Upper lobe of right lung (tissue), 1 donor: Measurements from ENCODE around the gene TUBD1. TPM values are rescaled to one million over a fixed set of nuclear protein-coding genes. Genes with fewer than 3 reads are reported as not detected.
"Not testable (repeated sequence)": the region's sequence is repeated elsewhere in the genome, so short reads cannot be mapped to it uniquely, and the experiment has no call there.

ENCODE experiments used
- ATAC-seq: fragments of 200-7000 bp; cut with Tn5 transposase; one replicate; pipeline ENCODE4 v1.9.1; 2020; ENCODE audit warnings: mild to moderate bottlenecking, moderate library complexity
- DNase-seq: peaks from one replicate; pipeline ENCODE4 v3.0.0-alpha.2; 2020
- H3K27ac ChIP-seq: fragments of 200-600 bp; one replicate; pipeline ENCODE4 v1.8.0; 2022
- H3K27me3 ChIP-seq: fragments of 200-600 bp; one replicate; pipeline ENCODE4 v1.8.0; 2022; ENCODE audit warnings: mild to moderate bottlenecking
- H3K36me3 ChIP-seq: fragments of 200-600 bp; one replicate; pipeline ENCODE4 v1.8.0; 2022
- H3K4me1 ChIP-seq: fragments of 200-600 bp; one replicate; pipeline ENCODE4 v1.8.0; 2022
- H3K4me3 ChIP-seq: fragments of 200-600 bp; one replicate; pipeline ENCODE4 v1.8.0; 2022; ENCODE audit warnings: mild to moderate bottlenecking
- H3K9me3 ChIP-seq: fragments of 200-600 bp; one replicate; pipeline ENCODE4 v1.8.0; 2022
- CTCF ChIP-seq: fragments of 200-600 bp; IDR thresholded peaks from one replicate; pipeline ENCODE4 v1.8.0; 2022; ENCODE audit warnings: antibody characterized with exemption
- intact Hi-C: fragments of 100-400 bp; cut with DNase I; formaldehyde crosslinking; loops from one replicate; pipeline ENCODE4 v1.11.0; 2022
- total RNA-seq: library from RNA; stranded (reverse); fragmentation: NEBNext Ultra II Directional; extraction: Animal tissue kit (Norgen Biotek cat#: 25700); gene quantifications from one replicate; pipeline ENCODE4 v1.2.1, GENCODE V29; 2021
- donor health status: DM: no; HTN: yes; CAD: no; lungs with severe emphysema.

TUBD1 gene
- total RNA-seq, 1 donor from 2014 or later, result 15.3 TPM

- no peaks in the 10 kb centered on the region for H3K36me3 ChIP-seq
- no peak overlapping the region for H3K27ac ChIP-seq
- H3K27me3 ChIP-seq, result no peaks in the 10 kb centered on the region
- H3K4me3 ChIP-seq, result no peak overlapping the region
- TF ChIP-seq CTCF, result no peak
- H3K4me1 ChIP-seq, result peaks cover 48% of the 10 kb centered on the region
- ATAC-seq (no peak), DNase-seq (no peak)
- intact Hi-C loops, result no loop called here
- no peaks in the 10 kb centered on the region for H3K9me3 ChIP-seq
Observed at GRCh38 chr17:59830846-59831486, 61.8 kb downstream of the TUBD1 start.

GRCh38 chr17:59830007-59830630, 62.6 kb downstream of the TUBD1 start:
- intact Hi-C loops, result no loop called here
- Histone ChIP-seq H3K4me3 (no peak overlapping the region), H3K27ac (peak overlapping the region; percentile 62), H3K9me3 (no peaks in the 10 kb centered on the region), H3K27me3 (no peaks in the 10 kb centered on the region), H3K36me3 (no peaks in the 10 kb centered on the region), H3K4me1 (peaks cover 51% of the 10 kb centered on the region)
- DNase-seq, result no peak
- ATAC-seq, result no peak
- TF ChIP-seq CTCF, result no peak

- Histone ChIP-seq H3K27me3 (no peaks in the 10 kb centered on the region), H3K36me3 (no peaks in the 10 kb centered on the region), H3K27ac (peak overlapping the region; percentile 62), H3K9me3 (no peaks in the 10 kb centered on the region), H3K4me1 (peaks cover 51% of the 10 kb centered on the region), H3K4me3 (no peak overlapping the region)
- DNase-seq (no peak), ATAC-seq (peak; percentile 87)
- no peak for TF ChIP-seq CTCF
- intact Hi-C loops, result no loop called here
Observed at GRCh38 chr17:59829217-59830006, 63.3 kb downstream of the TUBD1 start.

GRCh38 chr17:59828819-59829216, 63.9 kb downstream of the TUBD1 start:
- intact Hi-C loops, H3K4me3 ChIP-seq, ATAC-seq, H3K27me3 ChIP-seq, H3K36me3 ChIP-seq, DNase-seq, H3K9me3 ChIP-seq: not testable (repeated sequence)
- H3K27ac ChIP-seq, result peak overlapping the region; percentile 62
- H3K4me1 ChIP-seq, result peaks cover 51% of the 10 kb centered on the region

- Histone ChIP-seq H3K9me3 (no peaks in the 10 kb centered on the region), H3K27ac (peak overlapping the region; percentile 62), H3K4me3 (no peak overlapping the region), H3K4me1 (peaks cover 51% of the 10 kb centered on the region), H3K36me3 (no peaks in the 10 kb centered on the region), H3K27me3 (no peaks in the 10 kb centered on the region)
- no peak for DNase-seq
- intact Hi-C loops, result no loop called here
- no peak for ATAC-seq
- TF ChIP-seq CTCF, result no peak
Observed at GRCh38 chr17:59828478-59828760, 64.3 kb downstream of the TUBD1 start.
